ENCODE measurements around the gene ZNF782. TPM values are rescaled to one million over a fixed set of nuclear protein-coding genes. Genes with fewer than 3 reads are reported as not detected.

The ZNF782 gene
- total and polyA plus RNA-seq, 2 of the 8 experiments (the other 6 are each of a cell fraction or from before 2014, with no cell fraction given): 1.4 to 7.4 TPM

DNA sequence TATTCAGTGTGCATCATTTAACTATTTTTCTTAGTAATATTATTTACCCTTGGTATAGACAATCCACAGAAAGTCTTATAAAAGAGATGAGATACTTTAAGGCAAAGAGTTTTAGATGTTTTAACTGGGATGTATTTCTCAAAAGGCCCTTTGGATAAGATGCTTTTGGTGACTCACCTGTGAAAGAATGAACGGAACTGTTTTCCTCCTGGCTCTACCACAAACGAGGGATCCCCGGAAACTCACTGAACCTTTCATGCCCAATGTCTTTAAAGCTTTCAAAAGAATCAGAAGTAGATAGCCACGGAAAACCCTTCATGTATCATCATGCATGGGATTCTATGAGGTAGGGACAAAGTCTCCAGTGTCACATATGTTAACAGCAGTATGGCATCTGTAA is 1.6 kb downstream of the ZNF782 start:
- Histone ChIP-seq H3K9ac (replicated peaks in 1 of 4; ENCODE audit: extremely low read depth in 1 of 4, low read depth in 3 of 4, low read length in 3 of 4) (no peak overlapping the region), H3K4me1 (replicated peaks in 1 of 4; ENCODE audit: control insufficient read depth in 3 of 4, insufficient read depth in 4 of 4, low read length in 3 of 4) (peaks cover 0 to 6% (median 3%) of the 10 kb centered on the region in 4 experiments; a peak in 5 of 7 replicates), H3K14ac (ENCODE audit: insufficient read length) (no peak overlapping the region), H3K4ac (replicated peaks; ENCODE audit: insufficient read length, low read depth, low read length) (no peak overlapping the region), H4K20me1 (replicated peaks in 1 of 2; ENCODE audit: control insufficient read depth in 1 of 2, insufficient read depth in 2 of 2, low read length in 2 of 2) (peaks cover 0 to 3% of the 10 kb centered on the region in 2 experiments), H3K27ac (ENCODE audit: low read depth, low read length) (no peak overlapping the region), H3K18ac (ENCODE audit: extremely low read depth, low read length) (no peak overlapping the region), H3K56ac (replicated peaks; ENCODE audit: insufficient read length, low read depth, low read length) (no peak overlapping the region), H2BK20ac (ENCODE audit: low read length) (no peak overlapping the region), H4K5ac (ENCODE audit: insufficient read length, low read depth, low read length) (no peak overlapping the region), H4K91ac (replicated peaks; ENCODE audit: insufficient read length, low read length) (no peak overlapping the region), H3K9me3 (ENCODE audit: insufficient read depth in 2 of 2, low read depth in 1 of 2, low read length in 1 of 2) (no peaks in the 10 kb centered on the region), H2BK15ac (ENCODE audit: low read length) (no peak overlapping the region), H3K4me2 (ENCODE audit: insufficient read depth in 1 of 2, low read depth in 2 of 2, low read length in 2 of 2) (peak overlapping the region in 1 of 2 experiments; percentile 92; a peak in 2 of 4 replicates), H3K23me2 (ENCODE audit: low read depth, low read length) (peaks cover 5% of the 10 kb centered on the region), H2BK120ac (replicated peaks; ENCODE audit: low read depth, low read length) (no peak overlapping the region), H3K36me3 (ENCODE audit: control insufficient read depth in 2 of 4, insufficient read depth in 4 of 4, low read length in 3 of 4) (peaks cover 0 to 3% (median 0%) of the 10 kb centered on the region in 4 experiments; a peak in 1 of 8 replicates), H2AFZ (ENCODE audit: low read length) (no peak overlapping the region), H2AK5ac (ENCODE audit: low read depth, low read length) (no peak overlapping the region), H3K4me3 (ENCODE audit: extremely low read depth in 1 of 4, insufficient read depth in 2 of 4, low read depth in 3 of 4, low read length in 4 of 4) (no peak overlapping the region), H3K79me1 (ENCODE audit: low read depth, low read length) (peaks cover 11% of the 10 kb centered on the region; the same call in 1 of the 2 replicates), H3K27me3 (replicated peaks in 1 of 4; ENCODE audit: control insufficient read depth in 3 of 4, extremely low read depth in 1 of 4, insufficient read depth in 3 of 4, low read length in 3 of 4) (no peaks in the 10 kb centered on the region), H2BK12ac (ENCODE audit: low read depth, low read length) (no peak overlapping the region), H3K23ac (ENCODE audit: insufficient read length) (no peak overlapping the region), H2BK5ac (ENCODE audit: low read depth, low read length) (no peak overlapping the region), H3K79me2 (ENCODE audit: control insufficient read depth in 1 of 2, insufficient read depth in 2 of 2, low read length in 2 of 2) (peaks cover 4 to 50% of the 10 kb centered on the region in 2 experiments; a peak in 3 of 4 replicates), H4K8ac (ENCODE audit: extremely low read depth, insufficient read depth, low read length) (no peak overlapping the region)
- CTCF ChIA-PET (ENCODE audit: partially characterized antibody): no interaction called here
- POLR2A ChIA-PET (ENCODE audit: partially characterized antibody): no interaction called here
- DNase-seq (ENCODE audit: low read depth in 1 of 2, low spot score in 2 of 2): no peak
- TF ChIP-seq HDAC6 (IDR thresholded peaks at IDR 0.05; ENCODE audit: low read depth, low read length) (no peak), CBX5 (IDR thresholded peaks at IDR 0.05; ENCODE audit: low read depth, low read length) (no peak), BCL11A (IDR thresholded peaks at IDR 0.05; ENCODE audit: low read depth in 2 of 2, low read length in 2 of 2) (no peak), TAF1 (IDR thresholded peaks at IDR 0.05; ENCODE audit: low read depth, low read length) (no peak), POLR2A (IDR thresholded peaks at IDR 0.05; ENCODE audit: control extremely low read depth in 1 of 2, low read depth in 2 of 2, low read length in 2 of 2) (no peak), ASH2L (IDR thresholded peaks at IDR 0.05; ENCODE audit: low read length) (no peak), POU5F1 (IDR thresholded peaks at IDR 0.05; ENCODE audit: low read depth, low read length) (no peak)
- TF ChIP-seq, protein P1, sequence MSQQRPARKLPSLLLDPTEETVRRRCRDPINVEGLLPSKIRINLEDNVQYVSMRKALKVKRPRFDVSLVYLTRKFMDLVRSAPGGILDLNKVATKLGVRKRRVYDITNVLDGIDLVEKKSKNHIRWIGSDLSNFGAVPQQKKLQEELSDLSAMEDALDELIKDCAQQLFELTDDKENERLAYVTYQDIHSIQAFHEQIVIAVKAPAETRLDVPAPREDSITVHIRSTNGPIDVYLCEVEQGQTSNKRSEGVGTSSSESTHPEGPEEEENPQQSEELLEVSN (IDR thresholded peaks at IDR 0.05): no peak
- no peak for FAIRE-seq
- WGBS, 2 experiments (ENCODE audit: extremely low coverage in 1 of 2, insufficient coverage in 1 of 2, insufficient read length in 1 of 2, insufficient replicate concordance in 2 of 2, low coverage in 1 of 2, low lambda C conversion rate in 2 of 2, missing lambda C conversion rate in 1 of 2): 95% methylated on average over 4 of the region's 4 CpGs; no CpG with 5 or more reads in 1 of the 2 experiments
